GM13976 (cell line): ENCODE measurements around the gene MYCBP2.
"Not testable (repeated sequence)": the region's sequence is repeated elsewhere in the genome, so short reads cannot be mapped to it uniquely, and the experiment has no call there.

Experiments
- DNase-seq: peaks from one replicate; pipeline ENCODE4 v3.0.0; 2012; ENCODE audit warnings: low spot score
- in situ Hi-C: fragments of 300-500 bp; cut with MboI; formaldehyde crosslinking; loops from one replicate; pipeline ENCODE4 v1.12.0; 2022; ENCODE audit warnings: low sequenced_read_pairs, mixed read lengths, inconsistent platforms; ENCODE audit not compliant: unreplicated experiment
- TF ChIP-seq, protein P1 (sequence below): IDR thresholded peaks from 2 replicates; pipeline ENCODE4 v1.5.1; 2012; ENCODE audit warnings: borderline replicate concordance, mild to moderate bottlenecking; ENCODE audit not compliant: insufficient read depth; ENCODE audit errors: extremely low read depth, missing control alignments, control extremely low read depth

The MYCBP2 gene

DNA sequence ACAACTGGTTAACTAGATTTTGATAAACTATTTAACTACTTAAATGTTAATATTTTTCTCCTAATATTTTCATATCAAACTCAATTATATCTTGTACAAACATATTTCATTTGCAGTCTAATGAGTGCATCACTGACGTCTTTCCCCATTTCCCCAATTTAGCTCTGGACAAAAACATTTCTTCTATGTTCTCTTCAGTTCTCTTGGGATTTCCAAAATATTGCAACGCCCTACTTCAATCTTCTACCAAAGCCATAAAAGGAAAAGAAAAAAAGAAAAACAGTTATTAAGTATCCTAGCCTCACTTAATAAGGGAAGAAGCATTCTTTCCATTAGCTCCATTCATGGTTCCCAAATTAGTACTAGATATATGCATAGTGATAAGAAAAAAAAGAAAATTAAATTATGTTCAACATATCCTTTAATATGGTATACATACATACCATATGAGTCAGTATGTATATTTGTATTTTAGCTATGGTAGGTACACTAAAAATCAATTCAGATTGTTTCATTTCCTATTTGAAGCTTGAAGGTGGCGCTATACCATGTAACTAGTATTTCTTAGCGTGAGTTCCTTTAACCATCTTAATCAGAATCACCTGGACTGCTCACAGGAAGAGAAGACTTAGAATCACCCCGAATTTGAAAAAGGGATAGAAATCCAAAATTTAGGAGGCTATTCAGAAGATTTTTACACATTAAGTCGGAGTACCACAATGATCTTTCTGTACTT is 309.8 kb downstream of the MYCBP2 start:
- in situ Hi-C loops: no loop called here
- TF ChIP-seq, protein P1, sequence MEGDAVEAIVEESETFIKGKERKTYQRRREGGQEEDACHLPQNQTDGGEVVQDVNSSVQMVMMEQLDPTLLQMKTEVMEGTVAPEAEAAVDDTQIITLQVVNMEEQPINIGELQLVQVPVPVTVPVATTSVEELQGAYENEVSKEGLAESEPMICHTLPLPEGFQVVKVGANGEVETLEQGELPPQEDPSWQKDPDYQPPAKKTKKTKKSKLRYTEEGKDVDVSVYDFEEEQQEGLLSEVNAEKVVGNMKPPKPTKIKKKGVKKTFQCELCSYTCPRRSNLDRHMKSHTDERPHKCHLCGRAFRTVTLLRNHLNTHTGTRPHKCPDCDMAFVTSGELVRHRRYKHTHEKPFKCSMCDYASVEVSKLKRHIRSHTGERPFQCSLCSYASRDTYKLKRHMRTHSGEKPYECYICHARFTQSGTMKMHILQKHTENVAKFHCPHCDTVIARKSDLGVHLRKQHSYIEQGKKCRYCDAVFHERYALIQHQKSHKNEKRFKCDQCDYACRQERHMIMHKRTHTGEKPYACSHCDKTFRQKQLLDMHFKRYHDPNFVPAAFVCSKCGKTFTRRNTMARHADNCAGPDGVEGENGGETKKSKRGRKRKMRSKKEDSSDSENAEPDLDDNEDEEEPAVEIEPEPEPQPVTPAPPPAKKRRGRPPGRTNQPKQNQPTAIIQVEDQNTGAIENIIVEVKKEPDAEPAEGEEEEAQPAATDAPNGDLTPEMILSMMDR: no peak
- no peak for DNase-seq

DNA sequence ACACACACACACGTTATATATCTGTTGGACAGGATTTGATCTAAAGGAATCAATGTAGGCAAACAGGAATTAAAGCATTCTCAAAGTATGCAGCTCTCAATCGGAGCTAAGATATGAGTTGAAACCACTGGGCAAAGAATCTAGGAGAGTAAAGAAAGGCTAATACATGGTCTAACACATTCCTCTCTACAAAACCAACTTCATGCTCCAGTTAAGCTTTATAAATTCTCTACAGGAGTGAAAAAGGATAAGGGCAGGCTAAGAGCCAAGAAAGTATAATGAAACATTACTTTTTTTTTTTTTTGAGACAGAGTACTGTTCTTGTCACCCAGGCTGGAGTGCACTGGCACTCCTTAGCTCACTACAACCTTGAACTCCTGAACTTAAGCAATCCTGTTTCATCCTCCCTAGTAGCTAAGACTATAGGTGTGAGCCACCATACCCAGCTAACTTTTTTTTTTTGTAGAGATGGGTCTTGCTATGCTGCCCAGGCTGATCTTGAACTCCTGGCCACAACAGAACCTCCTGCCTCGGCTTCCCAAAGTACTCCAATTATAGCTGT is 310.6 kb downstream of the MYCBP2 start:
- in situ Hi-C loops: no loop called here
- TF ChIP-seq, protein P1: no peak

DNA sequence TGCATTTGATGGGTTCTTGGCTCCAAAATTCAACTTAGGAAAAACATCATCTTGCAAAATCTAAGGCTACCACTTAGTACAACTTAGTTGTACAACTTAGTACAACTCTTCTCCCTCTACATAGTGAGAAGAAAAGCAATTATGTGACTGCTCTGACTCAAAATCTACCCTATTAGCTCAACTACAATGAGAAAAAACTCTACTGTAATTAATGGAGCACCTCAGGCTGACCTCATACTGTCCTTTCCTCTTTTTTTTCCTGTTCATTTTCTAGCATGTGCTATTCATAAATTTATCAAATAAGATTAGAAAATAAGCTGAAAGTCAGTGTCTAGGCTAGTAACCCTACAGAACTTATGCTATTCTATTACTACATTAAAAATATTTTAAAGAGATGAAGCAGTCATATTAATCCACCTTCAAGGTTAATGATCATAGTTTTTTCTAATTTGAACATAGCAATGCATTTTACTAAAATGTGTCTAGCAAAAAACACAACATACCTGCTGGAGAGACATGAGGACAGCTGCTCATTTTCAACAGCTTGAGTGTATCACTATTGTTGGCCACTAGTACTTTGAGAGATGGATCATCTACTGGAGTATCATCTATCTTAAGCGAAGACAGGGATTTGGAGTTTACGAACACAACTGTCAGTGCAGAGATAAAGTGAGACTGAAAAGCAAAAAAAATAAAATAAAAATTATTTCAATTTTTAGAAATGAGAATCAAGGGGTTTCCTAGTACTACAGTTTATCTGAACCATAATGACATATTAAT is 311.8 kb downstream of the MYCBP2 start:
- in situ Hi-C loops: no loop called here

More for the DNA sequence above, 310.6 kb downstream of the MYCBP2 start:
- DNase-seq: no peak

DNA sequence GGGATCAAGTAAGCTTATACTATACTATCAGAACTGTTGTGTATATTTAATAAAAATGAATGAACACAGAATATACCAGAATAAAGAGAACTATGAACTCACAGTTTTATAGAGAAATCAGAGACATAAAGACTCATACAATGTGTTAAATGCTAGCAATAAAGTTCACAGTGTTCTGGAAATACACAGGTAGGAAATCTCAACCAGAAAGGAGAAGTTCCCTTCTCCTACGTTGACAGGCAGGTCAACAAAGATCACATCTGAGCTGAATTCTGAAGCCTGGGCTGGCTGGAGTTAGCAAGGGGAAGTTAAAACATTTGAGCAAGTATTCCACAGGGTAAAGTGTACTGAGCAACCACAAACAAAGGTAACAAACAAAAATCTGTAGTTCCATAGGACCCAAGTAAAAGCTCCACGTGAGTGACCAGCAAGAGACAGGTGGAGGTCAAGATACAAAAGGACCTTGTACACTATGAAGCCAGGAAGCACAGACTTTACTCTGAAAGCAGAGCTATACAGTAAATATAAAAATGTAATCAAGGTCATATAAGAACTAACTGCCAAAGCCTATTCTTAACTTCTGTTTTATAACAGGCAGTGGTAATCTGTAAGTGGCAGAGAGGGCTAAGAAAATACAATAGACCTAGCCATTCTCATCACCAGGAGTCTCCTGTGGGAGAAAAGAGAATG is 312.9 kb downstream of the MYCBP2 start:
- in situ Hi-C loops: no loop called here
- no peak for DNase-seq
- TF ChIP-seq, protein P1: no peak

More for the DNA sequence above, 311.8 kb downstream of the MYCBP2 start:
- no peak for DNase-seq
- TF ChIP-seq, protein P1: no peak

DNA sequence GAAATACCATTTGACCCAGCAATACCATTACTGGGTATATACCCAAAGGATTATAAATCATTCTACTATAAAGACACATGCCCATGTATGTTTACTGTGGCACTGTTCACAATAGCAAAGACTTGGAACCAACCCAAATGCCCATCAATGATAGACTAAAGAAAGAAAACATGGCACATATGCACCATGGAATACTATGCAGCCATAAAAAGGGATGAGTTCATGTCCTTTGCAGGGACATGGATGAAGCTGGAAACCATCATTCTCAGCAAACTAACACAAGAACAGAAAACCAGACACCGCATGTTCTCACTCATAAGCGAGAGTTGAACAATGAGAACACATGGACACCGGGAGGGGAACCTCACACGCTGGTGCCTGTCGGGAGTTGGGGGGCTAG is 317.2 kb downstream of the MYCBP2 start:
- DNase-seq, in situ Hi-C loops: not testable (repeated sequence)

DNA sequence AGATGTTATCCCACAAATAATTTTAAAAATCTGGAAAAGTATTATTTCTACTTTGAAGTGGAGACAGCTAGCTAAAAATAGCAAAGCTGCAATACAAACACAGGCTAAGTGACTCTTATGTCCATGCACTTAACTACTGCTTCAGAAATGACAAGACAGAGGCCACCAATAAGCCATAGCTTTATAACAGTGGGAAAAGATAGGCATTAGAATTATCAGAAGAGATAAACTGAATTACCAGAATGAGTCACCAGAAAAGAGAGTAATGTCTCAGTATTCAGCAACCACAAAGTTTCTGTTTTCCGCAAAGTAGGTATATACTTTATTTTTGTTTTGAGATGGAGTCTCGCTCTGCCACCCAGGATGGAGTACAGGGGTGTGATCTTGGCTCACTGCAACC is 317.9 kb downstream of the MYCBP2 start:
- in situ Hi-C loops: no loop called here
- TF ChIP-seq, protein P1: no peak
- DNase-seq: no peak

DNA sequence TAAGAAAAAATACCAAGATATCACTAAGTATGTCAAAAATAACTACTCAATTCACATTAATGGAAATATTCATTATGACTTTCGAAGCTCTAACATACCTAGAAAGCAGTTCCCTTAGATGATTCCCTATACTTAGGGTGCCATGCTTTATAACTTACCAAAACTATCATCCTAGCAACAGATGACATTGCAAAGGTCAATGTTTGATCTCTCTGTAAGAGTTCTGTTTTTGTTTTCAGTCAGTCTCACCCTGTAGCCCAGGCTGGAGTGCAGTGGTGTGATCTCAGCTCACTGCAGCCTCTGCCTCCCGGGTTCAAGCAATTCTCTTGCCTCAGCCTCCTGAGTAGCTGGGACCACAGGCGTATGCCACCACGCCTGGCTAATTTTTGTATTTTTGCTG is 318.6 kb downstream of the MYCBP2 start:
- DNase-seq, in situ Hi-C loops: not testable (repeated sequence)
